Measurements from ENCODE around the gene MORN2. TPM values are rescaled to one million over a fixed set of nuclear protein-coding genes. Genes with fewer than 3 reads are reported as not detected.

The MORN2 gene
- total RNA-seq, 1 experiment from 2014 or later, result 8.0 TPM

DNA sequence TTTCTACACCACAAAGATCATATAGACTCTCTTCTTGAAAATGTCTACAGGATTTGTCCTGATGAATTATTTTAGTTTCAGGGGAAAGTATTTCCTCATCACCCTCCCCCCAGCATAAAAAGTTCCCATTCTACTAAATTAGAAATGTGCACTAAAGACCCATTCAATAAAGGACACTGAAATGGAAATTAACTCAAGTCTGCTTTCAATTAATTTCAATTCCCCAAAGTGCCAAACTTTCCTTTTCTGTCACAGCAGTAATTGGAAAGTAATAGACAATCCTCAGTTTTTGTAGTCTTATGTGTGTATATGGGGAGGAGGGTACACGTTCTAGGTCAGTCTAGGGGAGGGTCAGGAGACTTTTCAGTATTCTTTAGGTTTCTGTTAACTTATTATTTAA is 35.4 kb downstream of the MORN2 start:
- H3K27me3 Mint-ChIP-seq (ENCODE audit: low read depth), result no peaks in the 10 kb centered on the region
- no peaks in the 10 kb centered on the region for H3K4me1 Mint-ChIP-seq
- no peaks in the 10 kb centered on the region for H3K9me3 ChIP-seq (ENCODE audit: control insufficient read depth, low read depth, low read length)
- H2BK5ac ChIP-seq (ENCODE audit: insufficient read length, low read length), result no peak overlapping the region
- no peaks in the 10 kb centered on the region for H3K27me3 ChIP-seq (ENCODE audit: insufficient read depth, low read length)
- no peak overlapping the region for H3K9ac ChIP-seq (ENCODE audit: extremely low read depth, insufficient read length, low read length)
- no peak overlapping the region for H2AFZ ChIP-seq (ENCODE audit: low read length)
- H3K27ac Mint-ChIP-seq, result no peak overlapping the region
- H3K4ac ChIP-seq (ENCODE audit: low read depth, low read length), result no peak overlapping the region
- no peak overlapping the region for H3K4me2 ChIP-seq (ENCODE audit: insufficient read depth, insufficient read length, low read length)
- H4K8ac ChIP-seq (replicated peaks; ENCODE audit: insufficient read length, low read depth, low read length), result no peak overlapping the region
- no CpG with 5 or more reads among the region's 1 CpG for WGBS (ENCODE audit: extremely low coverage, insufficient read length, low lambda C conversion rate)
- no peak overlapping the region for H2BK15ac ChIP-seq (ENCODE audit: low read depth, low read length)
- H2AK5ac ChIP-seq (ENCODE audit: insufficient read length, low read length), result no peak overlapping the region
- H3K56ac ChIP-seq (ENCODE audit: insufficient read length, low read depth, low read length), result no peak overlapping the region
- H3K4me3 Mint-ChIP-seq, result no peak overlapping the region
- H2BK12ac ChIP-seq (ENCODE audit: insufficient read length, low read depth, low read length), result no peak overlapping the region
- no peaks in the 10 kb centered on the region for H3K9me3 Mint-ChIP-seq
- H3K4me1 ChIP-seq (ENCODE audit: insufficient read depth, low read length), result no peaks in the 10 kb centered on the region
- H4K91ac ChIP-seq (ENCODE audit: insufficient read length, low read depth, low read length), result no peak overlapping the region
- H2BK20ac ChIP-seq (ENCODE audit: low read depth, low read length, poor library complexity, severe bottlenecking), result no peak overlapping the region
- H3K23me2 ChIP-seq (ENCODE audit: insufficient read length, low read depth, low read length, poor library complexity, severe bottlenecking), result no peaks in the 10 kb centered on the region
- no peak overlapping the region for H3K27ac ChIP-seq (ENCODE audit: insufficient read length, low read depth, low read length)
- no peak for DNase-seq
- no peak overlapping the region for H3K14ac ChIP-seq (ENCODE audit: insufficient read depth, low read length)
- H3T11ph ChIP-seq (ENCODE audit: low read length), result no peak overlapping the region
- H3K79me1 ChIP-seq (ENCODE audit: insufficient read depth, low read depth, low read length, poor library complexity, severe bottlenecking), result no peaks in the 10 kb centered on the region
- no peak overlapping the region for H2BK120ac ChIP-seq (ENCODE audit: low read depth, low read length, poor library complexity, severe bottlenecking)
- no peaks in the 10 kb centered on the region for H4K20me1 ChIP-seq (ENCODE audit: control insufficient read depth, insufficient read depth, insufficient read length)
- no peaks in the 10 kb centered on the region for H3K79me2 ChIP-seq (ENCODE audit: insufficient read depth, low read length)
- H3K23ac ChIP-seq (ENCODE audit: insufficient read length, low read depth, low read length), result no peak overlapping the region
- no peak overlapping the region for H3K18ac ChIP-seq (ENCODE audit: insufficient read length, low read depth, low read length)
- H3K36me3 Mint-ChIP-seq (ENCODE audit: insufficient read depth in 1 of 3, low read depth in 3 of 3), result no peaks in the 10 kb centered on the region
- TF ChIP-seq, protein P1, sequence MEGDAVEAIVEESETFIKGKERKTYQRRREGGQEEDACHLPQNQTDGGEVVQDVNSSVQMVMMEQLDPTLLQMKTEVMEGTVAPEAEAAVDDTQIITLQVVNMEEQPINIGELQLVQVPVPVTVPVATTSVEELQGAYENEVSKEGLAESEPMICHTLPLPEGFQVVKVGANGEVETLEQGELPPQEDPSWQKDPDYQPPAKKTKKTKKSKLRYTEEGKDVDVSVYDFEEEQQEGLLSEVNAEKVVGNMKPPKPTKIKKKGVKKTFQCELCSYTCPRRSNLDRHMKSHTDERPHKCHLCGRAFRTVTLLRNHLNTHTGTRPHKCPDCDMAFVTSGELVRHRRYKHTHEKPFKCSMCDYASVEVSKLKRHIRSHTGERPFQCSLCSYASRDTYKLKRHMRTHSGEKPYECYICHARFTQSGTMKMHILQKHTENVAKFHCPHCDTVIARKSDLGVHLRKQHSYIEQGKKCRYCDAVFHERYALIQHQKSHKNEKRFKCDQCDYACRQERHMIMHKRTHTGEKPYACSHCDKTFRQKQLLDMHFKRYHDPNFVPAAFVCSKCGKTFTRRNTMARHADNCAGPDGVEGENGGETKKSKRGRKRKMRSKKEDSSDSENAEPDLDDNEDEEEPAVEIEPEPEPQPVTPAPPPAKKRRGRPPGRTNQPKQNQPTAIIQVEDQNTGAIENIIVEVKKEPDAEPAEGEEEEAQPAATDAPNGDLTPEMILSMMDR (conservative IDR thresholded peaks at IDR 0.05), result no peak
- no peak overlapping the region for H4K5ac ChIP-seq (ENCODE audit: insufficient read length, low read depth, low read length)
